WTC11 (cell line): ENCODE data around the gene MRPS18A. TPM values are rescaled to one million over a fixed set of nuclear protein-coding genes. Genes with fewer than 3 reads are reported as not detected.

Source experiments
- ATF2 ChIP-seq: sonication (generic); formaldehyde crosslinking; IDR thresholded peaks from 2 replicates; pipeline ENCODE4 v1.8.1; 2022; ENCODE audit warnings: low read depth, missing genetic modification reagents, borderline replicate concordance
- E2F5 ChIP-seq: sonication (generic); formaldehyde crosslinking; IDR thresholded peaks from 2 replicates; pipeline ENCODE4 v1.8.1; 2022; ENCODE audit warnings: mild to moderate bottlenecking, moderate library complexity, missing genetic modification reagents
- EMX1 ChIP-seq: fragments of 250-450 bp; sonication (Bioruptor Pico); IDR thresholded peaks from 2 replicates; pipeline ENCODE4 v1.8.0; 2021; ENCODE audit warnings: mild to moderate bottlenecking
- ESRRA ChIP-seq: sonication (generic); formaldehyde crosslinking; IDR thresholded peaks from 2 replicates; pipeline ENCODE4 v1.8.1; 2022; ENCODE audit warnings: mild to moderate bottlenecking, missing genetic modification reagents, borderline replicate concordance
- FOXP4 ChIP-seq: sonication (generic); formaldehyde crosslinking; IDR thresholded peaks from 2 replicates; pipeline ENCODE4 v1.8.0; 2022; ENCODE audit warnings: mild to moderate bottlenecking, missing genetic modification reagents
- HMGA2 ChIP-seq: fragments of 250-450 bp; sonication (Bioruptor Pico); IDR thresholded peaks from 2 replicates; pipeline ENCODE4 v1.4.0; 2021; ENCODE audit warnings: mild to moderate bottlenecking, moderate library complexity
- IRF1 ChIP-seq: sonication (generic); formaldehyde crosslinking; IDR thresholded peaks from 2 replicates; pipeline ENCODE4 v1.8.0; 2023; ENCODE audit warnings: missing genetic modification reagents
- JAZF1 ChIP-seq: fragments of 250-450 bp; sonication (Bioruptor Pico); IDR thresholded peaks from 2 replicates; pipeline ENCODE4 v1.9.0; 2021; ENCODE audit warnings: moderate library complexity, mild to moderate bottlenecking, inconsistent platforms
- KAT7 ChIP-seq: sonication (generic); formaldehyde crosslinking; IDR thresholded peaks from 2 replicates; pipeline ENCODE4 v1.8.1; 2023; ENCODE audit warnings: missing genetic modification reagents, mild to moderate bottlenecking, borderline replicate concordance
- MYBL2 ChIP-seq: sonication (generic); formaldehyde crosslinking; IDR thresholded peaks from 2 replicates; pipeline ENCODE4 v1.8.1; 2023; ENCODE audit warnings: mild to moderate bottlenecking, moderate library complexity, missing genetic modification reagents
- NFATC4 ChIP-seq: fragments of 250-450 bp; sonication (Bioruptor Pico); IDR thresholded peaks from 2 replicates; pipeline ENCODE4 v1.9.0; 2021; ENCODE audit warnings: mild to moderate bottlenecking
- NFE2L1 ChIP-seq: sonication (generic); formaldehyde crosslinking; IDR thresholded peaks from 2 replicates; pipeline ENCODE4 v1.8.1; 2023; ENCODE audit warnings: missing genetic modification reagents
- NR3C1 ChIP-seq: sonication (generic); formaldehyde crosslinking; conservative IDR thresholded peaks from 2 replicates; pipeline ENCODE4 v1.8.1; 2023; ENCODE audit warnings: low read depth, mild to moderate bottlenecking, missing genetic modification reagents
- OVOL2 ChIP-seq: fragments of 250-450 bp; sonication (Bioruptor Pico); IDR thresholded peaks from 2 replicates; pipeline ENCODE4 v1.9.0; 2021; ENCODE audit warnings: mild to moderate bottlenecking, borderline replicate concordance
- SMAD4 ChIP-seq: sonication (generic); formaldehyde crosslinking; IDR thresholded peaks from 2 replicates; pipeline ENCODE4 v1.8.0; 2022; ENCODE audit warnings: mild to moderate bottlenecking, missing genetic modification reagents
- SOX15 ChIP-seq: fragments of 250-450 bp; sonication (Bioruptor Pico); IDR thresholded peaks from 2 replicates; pipeline ENCODE4 v1.9.0; 2021; ENCODE audit warnings: mild to moderate bottlenecking
- TEAD1 ChIP-seq: sonication (generic); formaldehyde crosslinking; IDR thresholded peaks from 2 replicates; pipeline ENCODE4 v1.8.0; 2022; ENCODE audit warnings: mild to moderate bottlenecking, missing genetic modification reagents
- TEAD4 ChIP-seq: sonication (generic); formaldehyde crosslinking; IDR thresholded peaks from 2 replicates; pipeline ENCODE4 v1.8.0; 2022; ENCODE audit warnings: mild to moderate bottlenecking, missing genetic modification reagents
- ZNF121 ChIP-seq: sonication (generic); formaldehyde crosslinking; IDR thresholded peaks from 2 replicates; pipeline ENCODE4 v1.8.0; 2023; ENCODE audit warnings: missing genetic modification reagents
- ZNF232 ChIP-seq: sonication (generic); formaldehyde crosslinking; IDR thresholded peaks from 2 replicates; pipeline ENCODE4 v1.8.0; 2022; ENCODE audit warnings: mild to moderate bottlenecking, missing genetic modification reagents
- ZNF423 ChIP-seq: fragments of 250-450 bp; sonication (Bioruptor Pico); IDR thresholded peaks from 2 replicates; pipeline ENCODE4 v2.1.2; 2022; ENCODE audit warnings: mild to moderate bottlenecking, moderate library complexity
- ZNF425 ChIP-seq: fragments of 250-450 bp; sonication (Bioruptor Pico); conservative IDR thresholded peaks from 2 replicates; pipeline ENCODE4 v1.9.0; 2021; ENCODE audit warnings: mild to moderate bottlenecking
- ZSCAN18 ChIP-seq: fragments of 250-450 bp; sonication (Bioruptor Pico); IDR thresholded peaks from 2 replicates; pipeline ENCODE4 v2.1.2; 2022; ENCODE audit warnings: mild to moderate bottlenecking, moderate library complexity
- total RNA-seq: library from RNA; stranded (reverse); gene quantifications from 3 replicates; pipeline ENCODE4 v1.2.3, GENCODE V29; 2021
- TF ChIP-seq, protein P1 (sequence below): sonication (generic); formaldehyde crosslinking; IDR thresholded peaks from 2 replicates; pipeline ENCODE4 v1.8.0; 2023; ENCODE audit warnings: missing genetic modification reagents, mild to moderate bottlenecking, borderline replicate concordance

The MRPS18A gene
- total RNA-seq, 1 experiment from 2014 or later = 61.6 TPM

DNA sequence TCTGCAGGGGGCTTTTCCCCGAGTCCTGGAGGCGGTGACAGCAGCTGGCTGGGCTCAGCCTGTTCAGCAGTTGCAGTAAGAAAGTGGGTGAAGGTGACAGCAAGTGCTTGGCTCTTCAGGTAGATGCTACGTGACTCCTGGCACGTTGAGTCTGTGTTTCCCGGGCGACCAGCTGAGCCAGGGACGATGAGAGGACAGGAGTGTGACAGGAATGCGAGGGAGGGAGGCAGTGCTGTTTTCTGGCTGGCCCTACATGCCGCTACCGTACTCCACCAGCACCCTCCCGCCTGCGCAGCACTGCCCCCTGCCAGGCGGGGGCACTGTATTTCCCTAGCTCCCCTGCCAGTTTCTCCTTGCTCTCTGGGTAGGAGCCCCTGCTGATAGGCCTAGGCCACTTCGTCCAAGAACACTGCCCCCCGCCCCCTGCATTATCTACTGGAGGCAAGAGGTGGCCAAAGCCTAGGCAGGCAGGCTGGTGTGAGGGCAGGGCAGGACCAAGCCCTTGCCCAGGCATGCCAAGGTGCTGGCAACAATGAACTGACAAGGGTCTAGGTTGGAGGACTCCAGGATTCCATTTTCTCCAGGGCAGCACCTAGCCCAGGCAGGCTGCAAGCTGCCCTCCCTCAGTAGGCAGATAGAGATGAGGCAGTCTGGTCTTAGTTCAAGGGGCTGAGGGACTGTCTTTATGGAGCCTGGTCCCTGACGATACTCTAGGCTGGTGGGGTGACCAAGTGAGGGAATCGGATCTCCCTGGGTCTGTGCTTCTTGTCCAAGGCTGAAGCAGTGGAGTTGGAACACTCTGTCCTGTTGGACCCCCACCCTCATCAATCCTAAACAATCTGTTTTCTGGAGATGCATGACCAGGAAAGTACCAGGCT is 19.2 kb downstream of the MRPS18A start (continued):
- TF ChIP-seq FOXP4 (CRISPR knock-in tag) (no peak), NFATC4 (CRISPR knock-in tag) (peak; percentile 74; the same call in 1 of the 2 replicates), JAZF1 (CRISPR knock-in tag) (no peak), NR3C1 (no peak), KAT7 (CRISPR knock-in tag) (no peak), MYBL2 (no peak), NFE2L1 (CRISPR knock-in tag) (no peak), ESRRA (CRISPR knock-in tag) (no peak), EMX1 (peak; percentile 65), ZNF423 (peak; percentile 87), SMAD4 (CRISPR knock-in tag) (no peak), E2F5 (CRISPR knock-in tag) (no peak), TEAD1 (peak; percentile 61; the same call in 1 of the 2 replicates), ZNF121 (no peak), ZNF232 (CRISPR knock-in tag) (no peak), OVOL2 (no peak), IRF1 (CRISPR knock-in tag) (no peak), SOX15 (CRISPR knock-in tag) (no peak), ZNF425 (CRISPR knock-in tag) (peak; percentile 65; the same call in 1 of the 2 replicates), ZSCAN18 (CRISPR knock-in tag) (no peak), HMGA2 (no peak), ATF2 (CRISPR knock-in tag) (no peak), TEAD4 (no peak)
- TF ChIP-seq, protein P1, sequence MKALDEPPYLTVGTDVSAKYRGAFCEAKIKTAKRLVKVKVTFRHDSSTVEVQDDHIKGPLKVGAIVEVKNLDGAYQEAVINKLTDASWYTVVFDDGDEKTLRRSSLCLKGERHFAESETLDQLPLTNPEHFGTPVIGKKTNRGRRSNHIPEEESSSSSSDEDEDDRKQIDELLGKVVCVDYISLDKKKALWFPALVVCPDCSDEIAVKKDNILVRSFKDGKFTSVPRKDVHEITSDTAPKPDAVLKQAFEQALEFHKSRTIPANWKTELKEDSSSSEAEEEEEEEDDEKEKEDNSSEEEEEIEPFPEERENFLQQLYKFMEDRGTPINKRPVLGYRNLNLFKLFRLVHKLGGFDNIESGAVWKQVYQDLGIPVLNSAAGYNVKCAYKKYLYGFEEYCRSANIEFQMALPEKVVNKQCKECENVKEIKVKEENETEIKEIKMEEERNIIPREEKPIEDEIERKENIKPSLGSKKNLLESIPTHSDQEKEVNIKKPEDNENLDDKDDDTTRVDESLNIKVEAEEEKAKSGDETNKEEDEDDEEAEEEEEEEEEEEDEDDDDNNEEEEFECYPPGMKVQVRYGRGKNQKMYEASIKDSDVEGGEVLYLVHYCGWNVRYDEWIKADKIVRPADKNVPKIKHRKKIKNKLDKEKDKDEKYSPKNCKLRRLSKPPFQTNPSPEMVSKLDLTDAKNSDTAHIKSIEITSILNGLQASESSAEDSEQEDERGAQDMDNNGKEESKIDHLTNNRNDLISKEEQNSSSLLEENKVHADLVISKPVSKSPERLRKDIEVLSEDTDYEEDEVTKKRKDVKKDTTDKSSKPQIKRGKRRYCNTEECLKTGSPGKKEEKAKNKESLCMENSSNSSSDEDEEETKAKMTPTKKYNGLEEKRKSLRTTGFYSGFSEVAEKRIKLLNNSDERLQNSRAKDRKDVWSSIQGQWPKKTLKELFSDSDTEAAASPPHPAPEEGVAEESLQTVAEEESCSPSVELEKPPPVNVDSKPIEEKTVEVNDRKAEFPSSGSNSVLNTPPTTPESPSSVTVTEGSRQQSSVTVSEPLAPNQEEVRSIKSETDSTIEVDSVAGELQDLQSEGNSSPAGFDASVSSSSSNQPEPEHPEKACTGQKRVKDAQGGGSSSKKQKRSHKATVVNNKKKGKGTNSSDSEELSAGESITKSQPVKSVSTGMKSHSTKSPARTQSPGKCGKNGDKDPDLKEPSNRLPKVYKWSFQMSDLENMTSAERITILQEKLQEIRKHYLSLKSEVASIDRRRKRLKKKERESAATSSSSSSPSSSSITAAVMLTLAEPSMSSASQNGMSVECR (CRISPR knock-in tag) = no peak
